HepG2 (cell line): Measurements from ENCODE around the gene TRMT1. TPM values are rescaled to one million over a fixed set of nuclear protein-coding genes. Genes with fewer than 3 reads are reported as not detected.

Experiments
- AGO1 ChIP-seq: fragments of 200-400 bp; formaldehyde crosslinking; IDR thresholded peaks from 2 replicates; pipeline ENCODE4 v1.6.1; 2017; ENCODE audit warnings: mild to moderate bottlenecking, low read depth, low read length, moderate library complexity; ENCODE audit not compliant: poor library complexity, severe bottlenecking
- ARID2 ChIP-seq: sonication (generic); formaldehyde crosslinking; IDR thresholded peaks from 2 replicates; pipeline ENCODE4 v1.8.1; 2022; ENCODE audit warnings: mild to moderate bottlenecking, missing genetic modification reagents, borderline replicate concordance
- CBX1 ChIP-seq: IDR thresholded peaks from one replicate; pipeline ENCODE4 v1.6.1; 2016; ENCODE audit warnings: antibody characterized with exemption, low read depth
- NFKBIZ ChIP-seq: IDR thresholded peaks from 2 replicates; pipeline ENCODE4 v1.6.1; 2018; ENCODE audit warnings: missing genetic modification reagents, missing compliant biosample characterization
- SOX13 ChIP-seq, 3 experiments: fragments of 450-650 bp in 1 of 3; sonication (generic) in 1 of 3; formaldehyde crosslinking in 1 of 3; IDR thresholded peaks in 2 of 3; conservative IDR thresholded peaks in 1 of 3; 2 replicates each; pipeline versions ENCODE4 v1.5.0 to v1.6.1; 2016 to 2020; ENCODE audit warnings: antibody characterized with exemption in 1 of 3, mild to moderate bottlenecking in 1 of 3, missing compliant biosample characterization in 1 of 3, missing genetic modification reagents in 1 of 3, moderate library complexity in 1 of 3
- ZC3H13 ChIP-seq: sonication (generic); formaldehyde crosslinking; IDR thresholded peaks from 2 replicates; pipeline ENCODE4 v1.8.1; 2023; ENCODE audit warnings: mild to moderate bottlenecking, missing genetic modification reagents, moderate library complexity
- ZNF224 ChIP-seq: sonication (generic); formaldehyde crosslinking; IDR thresholded peaks from 2 replicates; pipeline ENCODE4 v1.5.0; 2020; ENCODE audit warnings: mild to moderate bottlenecking, missing genetic modification reagents
- ZNF430 ChIP-seq: sonication (generic); formaldehyde crosslinking; IDR thresholded peaks from 2 replicates; pipeline ENCODE4 v1.9.0; 2021; ENCODE audit warnings: mild to moderate bottlenecking, missing genetic modification reagents
- ZNF572 ChIP-seq: sonication (generic); formaldehyde crosslinking; IDR thresholded peaks from 2 replicates; pipeline ENCODE4 v1.5.1; 2020; ENCODE audit warnings: mild to moderate bottlenecking, missing genetic modification reagents
- ZNF589 ChIP-seq: sonication (generic); formaldehyde crosslinking; conservative IDR thresholded peaks from 2 replicates; pipeline ENCODE4 v1.8.0; 2022; ENCODE audit warnings: mild to moderate bottlenecking, moderate library complexity, missing genetic modification reagents
- ZNF616 ChIP-seq: sonication (generic); formaldehyde crosslinking; IDR thresholded peaks from 2 replicates; pipeline ENCODE4 v1.5.0; 2020; ENCODE audit warnings: low read depth, mild to moderate bottlenecking, missing genetic modification reagents
- ZNF772 ChIP-seq: sonication (generic); formaldehyde crosslinking; IDR thresholded peaks from 2 replicates; pipeline ENCODE4 v1.5.0; 2020; ENCODE audit warnings: mild to moderate bottlenecking, missing genetic modification reagents
- polyA plus RNA-seq, 8 experiments: library from polyadenylated mRNA; depleted of rRNA in 3 of 8; stranded (reverse) in 7 of 8; unstranded in 1 of 8; fragments of >200 nt; fragmentation: Illumina TruSeq in 4 of 8; extraction: Trizol in 4 of 8; gene quantifications; 2 replicates each; pipeline versions ENCODE4 v1.2.1 to v1.2.3, GENCODE V29; 2011 to 2016; ENCODE audit warnings: low read depth in 4 of 8, missing spikeins in 1 of 8, mixed read lengths in 1 of 8; ENCODE audit not compliant: insufficient read depth in 1 of 8
- total RNA-seq, 5 experiments: library from RNA; depleted of rRNA; stranded (reverse); fragments of >200 nt; fragmentation: Illumina TruSeq; extraction: Trizol; gene quantifications; 2 replicates each; pipeline ENCODE4 v1.2.3, GENCODE V29; 2016; ENCODE audit warnings: low read depth in 1 of 5
- TF ChIP-seq, protein P1 (sequence below): sonication (generic); formaldehyde crosslinking; IDR thresholded peaks from 2 replicates; pipeline ENCODE4 v1.4.0; 2020; ENCODE audit warnings: missing genetic modification reagents, borderline replicate concordance
- TF ChIP-seq, protein P2 (sequence below): sonication (generic); formaldehyde crosslinking; IDR thresholded peaks from 2 replicates; pipeline ENCODE4 v1.4.0; 2020; ENCODE audit warnings: missing genetic modification reagents, borderline replicate concordance
- TF ChIP-seq, protein P3 (sequence below): IDR thresholded peaks from 2 replicates; pipeline ENCODE4 v1.6.1; 2016; ENCODE audit warnings: missing compliant biosample characterization, missing genetic modification reagents, borderline replicate concordance
- TF ChIP-seq, protein P4 (sequence below): sonication (generic); formaldehyde crosslinking; IDR thresholded peaks from 2 replicates; pipeline ENCODE4 v1.5.0; 2020; ENCODE audit warnings: missing genetic modification reagents

Gene TRMT1
- total and polyA plus RNA-seq, 2 of the 13 experiments (the other 11 are each of a cell fraction or from before 2014, with no cell fraction given): 35.5 to 44.1 TPM

DNA sequence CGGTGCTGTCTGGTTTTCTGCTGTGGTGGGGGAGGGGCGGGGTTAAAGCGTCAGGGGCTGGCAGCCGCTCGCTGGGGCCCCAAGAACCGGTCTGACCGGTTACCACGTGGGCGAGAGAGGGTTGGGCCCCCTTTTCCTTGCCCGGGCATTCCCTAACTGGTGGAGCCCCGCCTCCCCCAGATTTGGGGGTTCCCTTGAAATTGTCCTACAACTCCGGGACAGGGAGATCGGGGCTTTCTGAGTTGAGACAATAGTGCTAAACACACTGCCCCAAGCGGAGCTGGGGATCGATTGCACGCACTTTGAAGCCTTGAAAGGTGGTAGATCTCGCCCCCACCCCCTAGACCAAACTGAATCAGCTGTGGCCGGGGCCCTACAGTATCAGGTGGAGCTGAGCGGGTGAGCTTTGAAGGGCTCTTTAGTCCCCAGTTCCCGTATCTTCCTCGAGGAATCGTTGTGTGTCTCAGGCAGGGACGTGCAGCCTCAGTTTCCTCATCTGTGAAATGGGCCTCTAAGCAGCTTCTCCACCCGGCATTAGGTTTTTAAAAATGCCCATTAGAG lies 38.5 kb upstream of the TRMT1 start (continued):
- no peak for TF ChIP-seq ZNF589 (CRISPR knock-in tag)
- TF ChIP-seq CBX1: peak; percentile 88
- TF ChIP-seq ZNF616 (CRISPR knock-in tag): no peak
- TF ChIP-seq ZNF430 (CRISPR knock-in tag): 0 out of 2 replicates have a peak, but pooled peaks have one; percentile 1
- TF ChIP-seq, protein P1, sequence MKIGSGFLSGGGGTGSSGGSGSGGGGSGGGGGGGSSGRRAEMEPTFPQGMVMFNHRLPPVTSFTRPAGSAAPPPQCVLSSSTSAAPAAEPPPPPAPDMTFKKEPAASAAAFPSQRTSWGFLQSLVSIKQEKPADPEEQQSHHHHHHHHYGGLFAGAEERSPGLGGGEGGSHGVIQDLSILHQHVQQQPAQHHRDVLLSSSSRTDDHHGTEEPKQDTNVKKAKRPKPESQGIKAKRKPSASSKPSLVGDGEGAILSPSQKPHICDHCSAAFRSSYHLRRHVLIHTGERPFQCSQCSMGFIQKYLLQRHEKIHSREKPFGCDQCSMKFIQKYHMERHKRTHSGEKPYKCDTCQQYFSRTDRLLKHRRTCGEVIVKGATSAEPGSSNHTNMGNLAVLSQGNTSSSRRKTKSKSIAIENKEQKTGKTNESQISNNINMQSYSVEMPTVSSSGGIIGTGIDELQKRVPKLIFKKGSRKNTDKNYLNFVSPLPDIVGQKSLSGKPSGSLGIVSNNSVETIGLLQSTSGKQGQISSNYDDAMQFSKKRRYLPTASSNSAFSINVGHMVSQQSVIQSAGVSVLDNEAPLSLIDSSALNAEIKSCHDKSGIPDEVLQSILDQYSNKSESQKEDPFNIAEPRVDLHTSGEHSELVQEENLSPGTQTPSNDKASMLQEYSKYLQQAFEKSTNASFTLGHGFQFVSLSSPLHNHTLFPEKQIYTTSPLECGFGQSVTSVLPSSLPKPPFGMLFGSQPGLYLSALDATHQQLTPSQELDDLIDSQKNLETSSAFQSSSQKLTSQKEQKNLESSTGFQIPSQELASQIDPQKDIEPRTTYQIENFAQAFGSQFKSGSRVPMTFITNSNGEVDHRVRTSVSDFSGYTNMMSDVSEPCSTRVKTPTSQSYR: peak; percentile 77
- no peak for TF ChIP-seq ARID2 (CRISPR knock-in tag)
- TF ChIP-seq AGO1: peak; percentile 36
- no peak for TF ChIP-seq ZNF572 (CRISPR knock-in tag)
- TF ChIP-seq, protein P2, sequence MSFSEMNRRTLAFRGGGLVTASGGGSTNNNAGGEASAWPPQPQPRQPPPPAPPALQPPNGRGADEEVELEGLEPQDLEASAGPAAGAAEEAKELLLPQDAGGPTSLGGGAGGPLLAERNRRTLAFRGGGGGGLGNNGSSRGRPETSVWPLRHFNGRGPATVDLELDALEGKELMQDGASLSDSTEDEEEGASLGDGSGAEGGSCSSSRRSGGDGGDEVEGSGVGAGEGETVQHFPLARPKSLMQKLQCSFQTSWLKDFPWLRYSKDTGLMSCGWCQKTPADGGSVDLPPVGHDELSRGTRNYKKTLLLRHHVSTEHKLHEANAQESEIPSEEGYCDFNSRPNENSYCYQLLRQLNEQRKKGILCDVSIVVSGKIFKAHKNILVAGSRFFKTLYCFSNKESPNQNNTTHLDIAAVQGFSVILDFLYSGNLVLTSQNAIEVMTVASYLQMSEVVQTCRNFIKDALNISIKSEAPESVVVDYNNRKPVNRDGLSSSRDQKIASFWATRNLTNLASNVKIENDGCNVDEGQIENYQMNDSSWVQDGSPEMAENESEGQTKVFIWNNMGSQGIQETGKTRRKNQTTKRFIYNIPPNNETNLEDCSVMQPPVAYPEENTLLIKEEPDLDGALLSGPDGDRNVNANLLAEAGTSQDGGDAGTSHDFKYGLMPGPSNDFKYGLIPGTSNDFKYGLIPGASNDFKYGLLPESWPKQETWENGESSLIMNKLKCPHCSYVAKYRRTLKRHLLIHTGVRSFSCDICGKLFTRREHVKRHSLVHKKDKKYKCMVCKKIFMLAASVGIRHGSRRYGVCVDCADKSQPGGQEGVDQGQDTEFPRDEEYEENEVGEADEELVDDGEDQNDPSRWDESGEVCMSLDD: peak; percentile 85; the same call in 1 of the 2 replicates
- 0 out of 2 replicates have a peak, but pooled peaks have one; percentile 48 for TF ChIP-seq NFKBIZ (CRISPR knock-in tag)
- TF ChIP-seq ZNF224 (CRISPR knock-in tag): no peak
- peak; percentile 11; the same call in 1 of the 2 replicates for TF ChIP-seq ZNF772
- TF ChIP-seq, protein P3, sequence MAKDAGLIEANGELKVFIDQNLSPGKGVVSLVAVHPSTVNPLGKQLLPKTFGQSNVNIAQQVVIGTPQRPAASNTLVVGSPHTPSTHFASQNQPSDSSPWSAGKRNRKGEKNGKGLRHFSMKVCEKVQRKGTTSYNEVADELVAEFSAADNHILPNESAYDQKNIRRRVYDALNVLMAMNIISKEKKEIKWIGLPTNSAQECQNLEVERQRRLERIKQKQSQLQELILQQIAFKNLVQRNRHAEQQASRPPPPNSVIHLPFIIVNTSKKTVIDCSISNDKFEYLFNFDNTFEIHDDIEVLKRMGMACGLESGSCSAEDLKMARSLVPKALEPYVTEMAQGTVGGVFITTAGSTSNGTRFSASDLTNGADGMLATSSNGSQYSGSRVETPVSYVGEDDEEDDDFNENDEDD (CRISPR knock-in tag): no peak
- TF ChIP-seq, protein P4, sequence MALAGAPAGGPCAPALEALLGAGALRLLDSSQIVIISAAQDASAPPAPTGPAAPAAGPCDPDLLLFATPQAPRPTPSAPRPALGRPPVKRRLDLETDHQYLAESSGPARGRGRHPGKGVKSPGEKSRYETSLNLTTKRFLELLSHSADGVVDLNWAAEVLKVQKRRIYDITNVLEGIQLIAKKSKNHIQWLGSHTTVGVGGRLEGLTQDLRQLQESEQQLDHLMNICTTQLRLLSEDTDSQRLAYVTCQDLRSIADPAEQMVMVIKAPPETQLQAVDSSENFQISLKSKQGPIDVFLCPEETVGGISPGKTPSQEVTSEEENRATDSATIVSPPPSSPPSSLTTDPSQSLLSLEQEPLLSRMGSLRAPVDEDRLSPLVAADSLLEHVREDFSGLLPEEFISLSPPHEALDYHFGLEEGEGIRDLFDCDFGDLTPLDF (CRISPR knock-in tag): no peak
- TF ChIP-seq SOX13 (IDR thresholded peaks at IDR 0.05): peak; percentile 25; the same call in 1 of the 2 replicates
- TF ChIP-seq SOX13 (CRISPR knock-in tag; conservative IDR thresholded peaks at IDR 0.05 in 1 of 2, IDR thresholded peaks at IDR 0.05 in 1 of 2): no peak; a peak in 1 of 4 replicates
- TF ChIP-seq ZC3H13: peak; percentile 93; the same call in 1 of the 2 replicates
